HL-60 (cell line): Measurements from ENCODE around the gene NR2F1.

ENCODE experiments used
- CTCF ChIP-seq: IDR thresholded peaks from one replicate; pipeline ENCODE4 v1.5.1; 2011; ENCODE audit warnings: low read length, control low read depth, inconsistent platforms; ENCODE audit not compliant: insufficient read depth
- GABPA ChIP-seq: IDR thresholded peaks from 2 replicates; pipeline ENCODE4 v1.6.1; 2012; ENCODE audit warnings: low read depth
- POLR2AphosphoS5 ChIP-seq: IDR thresholded peaks from 2 replicates; pipeline ENCODE4 v1.6.1; 2012; ENCODE audit warnings: low read depth
- REST ChIP-seq: IDR thresholded peaks from 2 replicates; pipeline ENCODE4 v1.6.1; 2012; ENCODE audit warnings: low read depth; ENCODE audit not compliant: insufficient replicate concordance

- TF ChIP-seq CTCF (no peak), POLR2AphosphoS5 (no peak), GABPA (no peak), REST (no peak)
These were observed 13.5 kb upstream of the NR2F1 start for GRCh38 chr5:93569300-93570160.
